Stimulated activated effector memory CD8-positive, alpha-beta T cell treated with anti-CD3 and anti-CD28 coated beads, Interleukin-12 subunit alpha, Interleukin-12 subunit beta, amount 100 ng/mL, for 72 hours (primary cell): ENCODE results near the gene TEX36.
"Not testable (repeated sequence)": the region's sequence is repeated elsewhere in the genome, so short reads cannot be mapped to it uniquely, and the experiment has no call there.

Source experiments
- ATAC-seq: fragments of 150-1000 bp; cut with Tn5 transposase; 2 replicates; pipeline ENCODE4 v1.10.0; 2021
- DNase-seq, 2 donors: peaks; one replicate each; pipeline ENCODE4 v3.0.0; 2021 to 2022; ENCODE audit warnings: low spot score in 2 of 2
- H3K27ac Mint-ChIP-seq: one replicate; pipeline ENCODE4 v1.8.0; 2022; ENCODE audit warnings: mild to moderate bottlenecking, mixed read lengths
- H3K36me3 Mint-ChIP-seq: one replicate; pipeline ENCODE4 v1.8.0; 2022; ENCODE audit warnings: mild to moderate bottlenecking, mixed read lengths
- H3K4me1 Mint-ChIP-seq: one replicate; pipeline ENCODE4 v1.8.0; 2022; ENCODE audit warnings: mixed read lengths
- H3K4me3 Mint-ChIP-seq: one replicate; pipeline ENCODE4 v1.8.0; 2022; ENCODE audit warnings: mild to moderate bottlenecking, mixed read lengths
- H3K9me3 Mint-ChIP-seq: one replicate; pipeline ENCODE4 v1.8.0; 2022; ENCODE audit warnings: mixed read lengths

TEX36 gene

DNA sequence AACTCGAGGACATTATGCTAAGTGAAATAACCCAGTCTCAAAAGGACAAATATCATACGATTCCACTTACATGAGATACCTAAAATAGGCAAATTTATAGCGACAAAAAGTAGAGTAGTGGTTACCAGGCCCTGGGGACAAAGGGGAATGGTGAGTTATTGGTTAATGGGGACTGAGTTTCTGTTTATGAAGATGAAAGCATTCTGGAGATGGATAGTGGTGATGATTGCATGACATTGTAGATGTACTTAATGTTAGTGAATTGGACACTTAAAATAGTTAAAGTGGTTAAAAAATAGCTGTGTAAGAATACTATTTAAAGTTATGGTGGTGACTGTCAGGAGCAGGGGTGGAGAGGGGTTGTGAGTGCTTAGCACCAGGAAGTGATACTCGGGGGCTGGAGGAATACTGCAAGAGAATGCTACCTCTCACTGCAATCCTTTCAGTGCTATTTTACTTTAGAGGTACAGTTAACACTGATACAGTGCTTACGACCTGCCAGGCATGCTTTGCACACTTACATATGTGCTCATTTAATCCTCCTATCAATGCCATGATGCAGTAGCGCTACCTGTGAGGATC is 16.7 kb upstream of the TEX36 start:
- Mint-ChIP-seq H3K9me3 (peaks cover 3% of the 10 kb centered on the region), H3K4me1 (no peaks in the 10 kb centered on the region), H3K4me3 (no peak overlapping the region), H3K27ac (no peak overlapping the region), H3K36me3 (no peaks in the 10 kb centered on the region)
- no peak for DNase-seq
- ATAC-seq, result no peak

DNA sequence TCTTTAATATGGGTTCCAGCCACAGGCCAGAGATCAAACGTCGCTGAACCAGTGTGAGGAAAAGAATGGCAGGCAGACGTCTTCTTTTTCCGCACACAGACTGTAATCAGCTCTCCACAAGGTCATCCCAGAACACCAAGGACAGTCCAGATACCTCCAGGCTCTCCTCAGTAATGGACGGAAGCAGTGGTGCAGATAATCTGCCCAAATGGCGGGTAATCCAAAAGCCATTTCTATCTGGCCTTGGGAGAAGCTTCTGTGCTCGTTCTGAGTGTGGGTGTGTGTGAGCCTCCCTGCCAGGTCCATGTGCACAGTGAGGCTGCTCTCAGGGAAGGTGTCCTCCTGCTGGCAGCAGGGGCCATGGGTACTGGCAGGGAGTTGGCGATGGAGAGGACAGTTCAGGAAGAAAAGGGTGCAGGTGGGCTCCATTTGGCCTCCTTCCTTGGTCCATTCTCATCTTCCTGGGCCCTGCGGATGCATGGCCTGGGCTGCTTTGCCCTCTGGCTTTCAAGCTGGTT is 15.6 kb upstream of the TEX36 start:
- Mint-ChIP-seq H3K9me3 (peaks cover 3% of the 10 kb centered on the region), H3K36me3 (no peaks in the 10 kb centered on the region), H3K4me1 (no peaks in the 10 kb centered on the region), H3K27ac (no peak overlapping the region), H3K4me3 (no peak overlapping the region)
- DNase-seq (no peak), ATAC-seq (no peak)

GRCh38 chr10:125696884-125697283 is 13.9 kb upstream of the TEX36 start:
- not testable (repeated sequence) for ATAC-seq

DNA sequence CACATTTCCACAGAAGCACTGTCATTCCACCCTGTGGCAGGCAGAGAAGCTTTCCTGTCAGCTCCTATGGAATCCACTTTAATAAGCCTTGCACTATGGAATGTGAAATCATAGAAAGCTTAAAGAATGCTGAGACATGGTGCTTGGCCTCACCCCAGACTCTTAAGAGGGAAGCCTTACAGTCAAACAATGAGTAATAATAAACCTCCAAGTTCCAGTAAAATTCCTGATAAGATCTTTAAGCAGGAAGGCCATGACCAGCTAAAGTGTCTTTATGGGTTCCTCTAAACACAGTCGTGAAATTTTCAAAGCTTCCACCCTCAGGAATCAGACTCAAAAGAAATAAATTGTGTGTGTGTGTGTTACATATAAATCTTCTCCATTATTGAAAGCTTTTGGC is 11.9 kb upstream of the TEX36 start:
- no peak for DNase-seq
- H3K36me3 Mint-ChIP-seq, result no peaks in the 10 kb centered on the region

More at GRCh38 chr10:125696884-125697283, 13.9 kb upstream of the TEX36 start:
- not testable (repeated sequence) for H3K4me3 Mint-ChIP-seq, H3K9me3 Mint-ChIP-seq, H3K36me3 Mint-ChIP-seq, DNase-seq, H3K4me1 Mint-ChIP-seq, H3K27ac Mint-ChIP-seq

GRCh38 chr10:125693524-125693847 is 10.5 kb upstream of the TEX36 start:
- H3K36me3 Mint-ChIP-seq, result no peaks in the 10 kb centered on the region
- H3K9me3 Mint-ChIP-seq, result no peaks in the 10 kb centered on the region
- no peak for ATAC-seq
- no peak overlapping the region for H3K27ac Mint-ChIP-seq
- no peaks in the 10 kb centered on the region for H3K4me1 Mint-ChIP-seq
- DNase-seq, result no peak
- no peak overlapping the region for H3K4me3 Mint-ChIP-seq

More for the DNA sequence above, 11.9 kb upstream of the TEX36 start:
- no peaks in the 10 kb centered on the region for H3K4me1 Mint-ChIP-seq
- H3K9me3 Mint-ChIP-seq, result no peaks in the 10 kb centered on the region
- no peak for ATAC-seq
- H3K27ac Mint-ChIP-seq, result no peak overlapping the region
- no peak overlapping the region for H3K4me3 Mint-ChIP-seq

DNA sequence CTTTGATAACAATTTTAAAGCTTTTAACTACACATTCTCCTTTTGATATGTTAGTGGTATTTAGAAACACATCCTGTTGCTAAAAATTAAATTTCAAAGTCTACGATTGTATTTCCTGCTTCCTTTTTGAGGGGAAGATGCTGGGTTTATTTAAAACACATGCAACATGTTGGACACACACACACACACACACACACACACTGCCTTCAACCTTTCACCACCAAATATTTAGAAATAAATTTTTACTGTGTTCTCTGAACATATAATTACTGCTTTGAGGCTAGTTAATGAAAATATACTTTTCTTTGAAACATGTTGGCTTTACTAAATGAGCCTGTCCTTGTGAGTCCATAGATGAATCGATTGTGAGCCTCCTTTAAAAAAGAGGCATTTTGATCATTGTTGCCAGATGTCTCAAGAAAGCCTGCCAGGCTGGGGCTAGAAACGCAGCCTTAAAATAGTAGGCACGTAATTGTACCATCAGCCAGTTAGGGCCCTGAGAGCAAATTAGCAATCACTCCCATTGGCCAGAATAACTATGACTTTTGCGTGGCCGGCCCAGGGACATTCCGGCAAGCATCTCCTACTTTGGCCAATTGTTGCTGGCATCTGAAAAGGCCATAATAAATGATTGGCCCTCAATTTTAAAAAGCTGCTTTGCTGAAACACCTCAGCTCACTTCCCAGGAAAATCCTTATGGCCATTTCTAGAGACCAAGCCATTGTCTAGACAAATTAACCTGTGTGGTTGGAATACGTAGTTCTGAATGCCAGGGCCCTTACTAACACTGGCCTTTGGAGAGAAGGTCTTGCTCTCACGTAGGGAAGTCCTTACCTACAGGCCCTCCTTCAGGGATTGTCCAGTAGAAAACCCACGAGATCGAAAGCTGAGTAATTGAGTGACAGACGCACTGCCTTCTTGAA is 9.9 kb upstream of the TEX36 start:
- Mint-ChIP-seq H3K9me3 (no peaks in the 10 kb centered on the region), H3K4me1 (no peaks in the 10 kb centered on the region), H3K4me3 (no peak overlapping the region), H3K36me3 (no peaks in the 10 kb centered on the region), H3K27ac (no peak overlapping the region)
- ATAC-seq (no peak), DNase-seq (no peak)

DNA sequence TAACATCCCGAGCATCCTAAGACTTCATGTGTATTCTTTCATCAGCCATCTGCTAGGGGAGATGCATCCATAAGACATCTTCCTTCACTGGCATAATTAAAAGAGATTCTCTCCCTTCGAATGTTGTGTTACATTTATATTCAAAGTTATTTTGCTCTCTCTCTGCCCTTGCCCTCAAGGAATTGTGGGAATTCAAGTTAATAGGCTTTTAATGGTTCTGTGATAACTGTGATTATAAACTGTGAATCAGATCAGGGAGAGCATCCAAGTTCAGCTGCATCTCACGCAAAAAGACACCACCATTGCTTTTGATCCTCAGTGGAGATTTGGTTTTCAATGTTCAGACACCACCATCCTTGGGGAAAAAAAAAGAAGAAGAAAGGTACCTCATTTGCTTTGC is 9.2 kb upstream of the TEX36 start:
- no peaks in the 10 kb centered on the region for H3K9me3 Mint-ChIP-seq
- ATAC-seq, result no peak
- no peaks in the 10 kb centered on the region for H3K4me1 Mint-ChIP-seq
- no peak for DNase-seq
- H3K4me3 Mint-ChIP-seq, result no peak overlapping the region
- H3K36me3 Mint-ChIP-seq, result no peaks in the 10 kb centered on the region
- H3K27ac Mint-ChIP-seq, result no peak overlapping the region

DNA sequence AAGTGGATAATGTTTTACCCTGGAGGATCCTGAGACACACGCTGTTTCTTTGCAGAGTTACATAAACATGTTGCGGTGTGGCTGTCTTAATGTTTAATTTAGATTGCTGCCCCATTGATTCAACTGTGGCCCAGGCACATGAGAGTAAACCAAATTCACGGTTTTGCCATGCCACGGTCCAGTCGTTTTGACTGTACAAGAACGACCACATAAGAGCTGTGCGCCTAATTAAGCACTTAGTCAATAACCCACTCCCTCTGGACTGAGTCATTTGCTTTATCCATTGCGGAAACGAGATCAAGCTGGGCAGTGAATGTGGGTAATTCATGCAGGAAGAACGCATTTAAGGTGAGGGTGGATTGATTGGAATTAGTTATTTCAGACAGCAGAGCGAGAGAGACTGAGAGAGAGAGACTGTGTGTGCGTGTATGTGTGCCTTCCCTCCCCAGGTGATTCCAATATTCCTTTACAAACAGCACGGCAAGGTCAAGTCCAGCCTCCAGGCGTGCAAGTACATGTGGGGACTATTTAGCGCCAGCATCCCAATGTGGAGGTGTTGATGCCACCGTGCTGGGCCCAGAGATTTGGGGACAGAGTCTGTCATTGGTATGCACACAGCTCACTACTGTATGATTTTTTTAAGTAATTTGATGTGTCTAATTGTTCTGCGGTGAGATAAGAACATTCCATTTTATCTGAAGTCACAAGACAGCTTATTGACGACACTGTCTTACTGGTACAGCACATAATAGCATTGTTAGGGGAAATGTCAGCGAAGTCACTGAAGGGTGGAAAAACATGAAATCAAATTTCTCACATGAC is 8.4 kb upstream of the TEX36 start:
- H3K36me3 Mint-ChIP-seq, result no peaks in the 10 kb centered on the region
- DNase-seq (no peak), ATAC-seq (no peak)
- no peak overlapping the region for H3K4me3 Mint-ChIP-seq
- no peaks in the 10 kb centered on the region for H3K9me3 Mint-ChIP-seq
- no peak overlapping the region for H3K27ac Mint-ChIP-seq
- no peaks in the 10 kb centered on the region for H3K4me1 Mint-ChIP-seq

DNA sequence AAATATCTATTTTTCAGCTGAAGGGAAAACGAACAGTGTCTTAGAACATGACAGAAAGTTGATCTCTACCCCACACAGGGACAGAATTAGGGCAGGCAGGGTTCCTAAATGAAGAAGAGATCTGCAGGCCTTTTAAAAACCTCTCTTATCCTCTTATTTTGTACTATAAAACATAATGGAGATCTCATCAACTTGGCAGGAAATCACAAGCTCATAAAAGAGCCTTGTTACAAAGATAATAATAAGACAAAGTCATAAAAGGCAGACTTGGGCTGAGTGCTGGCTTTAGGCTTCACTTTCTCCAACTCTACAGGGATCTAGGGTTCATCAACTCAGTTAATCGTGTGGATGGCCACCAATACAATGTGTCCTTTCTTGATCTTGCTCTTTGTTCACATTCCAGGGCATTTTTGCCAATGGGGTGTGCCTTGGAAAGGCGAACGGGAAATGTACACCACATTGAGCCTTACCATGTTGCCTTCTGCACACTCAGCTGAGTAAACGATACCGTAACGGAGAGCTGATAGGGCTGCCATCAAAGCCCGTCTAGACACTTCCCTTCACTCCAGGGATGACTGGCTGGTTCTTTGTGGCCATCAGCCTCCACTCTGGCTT is 7.1 kb upstream of the TEX36 start:
- H3K9me3 Mint-ChIP-seq, result no peaks in the 10 kb centered on the region
- no peak overlapping the region for H3K27ac Mint-ChIP-seq
- DNase-seq, result no peak
- no peak overlapping the region for H3K4me3 Mint-ChIP-seq
- no peaks in the 10 kb centered on the region for H3K36me3 Mint-ChIP-seq
- no peaks in the 10 kb centered on the region for H3K4me1 Mint-ChIP-seq
- no peak for ATAC-seq

GRCh38 chr10:125687507-125688185 is 4.7 kb upstream of the TEX36 start:
- no peak overlapping the region for H3K4me3 Mint-ChIP-seq
- DNase-seq, result no peak
- H3K36me3 Mint-ChIP-seq, result no peaks in the 10 kb centered on the region
- H3K9me3 Mint-ChIP-seq, result no peaks in the 10 kb centered on the region
- no peak for ATAC-seq
- H3K4me1 Mint-ChIP-seq, result no peaks in the 10 kb centered on the region
- H3K27ac Mint-ChIP-seq, result no peak overlapping the region

DNA sequence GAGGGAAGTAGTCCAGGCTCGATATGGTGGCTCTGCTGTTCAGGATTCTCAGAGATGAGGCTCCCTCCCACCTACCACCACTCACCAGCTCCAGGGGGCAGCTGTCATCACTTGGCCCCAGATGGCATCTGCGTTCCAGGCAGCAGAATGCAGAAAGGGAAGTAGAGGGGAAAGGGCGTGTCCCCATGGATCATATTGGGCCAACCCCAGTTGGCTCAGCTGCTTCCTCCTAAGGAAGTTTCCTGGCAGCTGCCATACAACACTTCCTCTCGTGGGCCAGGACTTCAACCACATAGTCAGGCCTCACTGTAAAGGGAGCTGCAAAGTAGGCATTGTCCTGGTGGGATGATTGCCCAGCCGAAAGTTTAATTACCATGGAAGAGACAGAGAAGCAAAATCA is 1.6 kb upstream of the TEX36 start:
- DNase-seq (no peak), ATAC-seq (no peak)
- Mint-ChIP-seq H3K36me3 (no peaks in the 10 kb centered on the region), H3K9me3 (peaks cover 3% of the 10 kb centered on the region), H3K27ac (no peak overlapping the region), H3K4me3 (no peak overlapping the region), H3K4me1 (no peaks in the 10 kb centered on the region)

GRCh38 chr10:125683821-125684220 is 858 bp upstream of the TEX36 start:
- no peak for ATAC-seq
- no peak overlapping the region for H3K27ac Mint-ChIP-seq
- H3K36me3 Mint-ChIP-seq, result no peaks in the 10 kb centered on the region
- DNase-seq, result no peak
- H3K4me1 Mint-ChIP-seq, result no peaks in the 10 kb centered on the region
- peaks cover 4% of the 10 kb centered on the region for H3K9me3 Mint-ChIP-seq
- no peak overlapping the region for H3K4me3 Mint-ChIP-seq

DNA sequence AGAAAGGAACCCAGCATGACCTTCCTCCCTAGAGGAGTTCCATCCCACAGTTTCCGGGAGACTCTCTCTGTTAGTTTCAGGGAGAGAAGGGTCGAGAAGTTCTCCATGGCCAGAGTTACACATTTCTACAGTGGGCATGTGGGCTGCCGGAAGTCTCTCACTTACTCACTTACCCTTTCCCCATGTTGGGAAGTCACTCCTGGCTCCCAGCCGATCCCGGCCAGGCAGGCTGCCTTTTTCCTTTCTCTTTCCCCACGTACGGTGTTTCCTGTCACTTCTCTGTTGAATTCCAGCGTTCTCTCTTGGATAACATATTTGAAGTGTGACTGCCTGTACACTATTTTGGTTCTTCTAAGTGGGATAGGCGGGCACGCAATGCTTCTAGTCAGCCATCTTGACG is 3.5 kb downstream of the TEX36 start:
- no peaks in the 10 kb centered on the region for H3K4me1 Mint-ChIP-seq
- peaks cover 20% of the 10 kb centered on the region for H3K9me3 Mint-ChIP-seq
- no peak for ATAC-seq
- H3K4me3 Mint-ChIP-seq, result no peak overlapping the region
- no peak for DNase-seq
- H3K27ac Mint-ChIP-seq, result no peak overlapping the region
- H3K36me3 Mint-ChIP-seq, result no peaks in the 10 kb centered on the region

- H3K36me3 Mint-ChIP-seq, result no peaks in the 10 kb centered on the region
- DNase-seq (no peak), ATAC-seq (no peak)
- H3K27ac Mint-ChIP-seq, result no peak overlapping the region
- H3K9me3 Mint-ChIP-seq, result peaks cover 22% of the 10 kb centered on the region
- no peak overlapping the region for H3K4me3 Mint-ChIP-seq
- H3K4me1 Mint-ChIP-seq, result no peaks in the 10 kb centered on the region
Measured at GRCh38 chr10:125672884-125673283, 10.1 kb downstream of the TEX36 start.

DNA sequence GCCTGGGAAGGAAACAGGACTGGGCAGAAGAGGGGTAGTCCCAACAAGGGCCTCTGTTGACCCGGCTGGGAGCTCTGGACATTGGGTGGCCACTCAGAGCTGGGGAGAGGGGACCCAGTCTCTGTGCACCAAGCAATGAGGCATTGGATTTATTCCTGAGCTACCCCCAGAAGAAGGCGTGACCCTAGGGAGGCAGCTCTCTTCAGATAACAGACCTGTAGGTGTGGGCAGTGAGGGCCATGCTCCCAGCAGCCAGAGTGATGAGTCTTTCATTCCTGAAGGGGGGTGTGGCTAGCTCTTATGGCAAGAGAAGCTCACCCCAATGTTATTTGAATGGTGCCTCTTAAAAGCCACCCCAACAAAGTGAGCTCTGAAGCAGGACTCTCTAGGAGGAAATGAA is 20.4 kb downstream of the TEX36 start:
- ATAC-seq, result no peak
- no peak for DNase-seq
- Mint-ChIP-seq H3K9me3 (peaks cover 2% of the 10 kb centered on the region), H3K4me1 (no peaks in the 10 kb centered on the region), H3K36me3 (no peaks in the 10 kb centered on the region), H3K27ac (no peak overlapping the region), H3K4me3 (no peak overlapping the region)
